CD4-positive, alpha-beta T cell treated with Interleukin-10 for 1 hour (primary cell): ENCODE measurements around the gene MYO7A.
A peak's percentile ranks its signal among the peaks of the same experiment; 100 is the strongest.

ENCODE experiments used
- DNase-seq: peaks from one replicate; pipeline ENCODE4 v3.0.0-alpha.2; 2020

Gene MYO7A

GRCh38 chr11:77187776-77188632 is 60.0 kb downstream of the MYO7A start:
- DNase-seq: peak; percentile 64

DNA sequence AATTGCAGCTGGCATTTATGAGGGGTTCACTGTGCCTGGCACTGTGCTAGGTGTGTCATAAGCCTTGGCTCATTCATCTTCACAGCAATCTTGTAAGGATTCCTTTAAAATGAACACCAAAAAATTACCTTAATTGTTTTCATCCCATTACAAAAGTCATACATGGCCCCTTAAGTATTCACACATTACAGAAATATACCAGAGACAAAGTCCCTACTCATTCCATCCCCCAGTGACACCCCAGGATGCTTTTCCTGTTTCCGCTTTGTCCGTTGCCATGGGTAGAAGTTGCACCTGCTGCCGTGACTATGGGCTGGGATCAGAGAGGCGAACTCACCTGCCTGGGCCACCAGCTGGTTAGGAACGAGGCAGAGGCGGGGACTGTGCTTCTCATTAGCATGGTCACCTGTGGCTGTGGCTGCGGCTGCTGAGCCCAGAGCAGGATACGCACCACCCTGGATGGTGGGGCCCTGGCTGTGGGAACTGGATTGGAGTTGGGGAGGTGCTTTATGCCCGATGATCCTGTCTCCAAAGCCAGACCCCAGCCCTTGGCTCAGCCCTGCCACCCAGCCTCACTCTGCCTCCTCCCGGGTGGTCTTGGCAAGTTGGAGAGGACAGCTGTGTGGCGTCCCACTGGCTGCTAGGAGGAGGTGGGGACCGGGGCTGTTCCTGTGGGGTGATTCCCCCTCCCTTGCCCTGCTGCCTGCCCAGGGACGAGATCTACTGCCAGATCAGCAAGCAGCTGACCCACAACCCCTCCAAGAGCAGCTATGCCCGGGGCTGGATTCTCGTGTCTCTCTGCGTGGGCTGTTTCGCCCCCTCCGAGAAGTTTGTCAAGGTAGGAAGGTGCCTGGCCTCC is 60.8 kb downstream of the MYO7A start:
- no peak for DNase-seq

GRCh38 chr11:77189588-77190210 is 61.7 kb downstream of the MYO7A start:
- DNase-seq: no peak

- no peak for DNase-seq
Observed at GRCh38 chr11:77190331-77191075, 62.5 kb downstream of the MYO7A start.

DNA sequence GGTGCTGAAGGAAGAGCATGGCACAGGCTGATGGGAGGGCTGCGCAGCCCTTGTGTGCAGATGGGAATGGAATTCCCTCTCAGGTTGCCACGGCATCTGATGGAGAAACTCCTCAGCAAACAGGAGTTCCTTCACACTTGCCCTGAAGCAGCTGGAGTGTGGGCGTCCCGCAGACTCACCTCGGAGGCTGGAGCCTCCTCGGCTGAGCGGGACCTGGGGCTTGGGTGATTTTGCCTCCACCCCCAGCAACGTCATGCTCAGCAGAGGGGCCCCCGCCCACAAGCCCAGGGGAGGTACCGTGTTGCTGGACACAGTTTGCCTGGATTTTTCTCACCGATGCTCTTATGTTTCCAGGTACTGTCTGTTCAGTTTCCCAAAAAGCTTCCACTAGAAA is 63.4 kb downstream of the MYO7A start:
- no peak for DNase-seq

DNA sequence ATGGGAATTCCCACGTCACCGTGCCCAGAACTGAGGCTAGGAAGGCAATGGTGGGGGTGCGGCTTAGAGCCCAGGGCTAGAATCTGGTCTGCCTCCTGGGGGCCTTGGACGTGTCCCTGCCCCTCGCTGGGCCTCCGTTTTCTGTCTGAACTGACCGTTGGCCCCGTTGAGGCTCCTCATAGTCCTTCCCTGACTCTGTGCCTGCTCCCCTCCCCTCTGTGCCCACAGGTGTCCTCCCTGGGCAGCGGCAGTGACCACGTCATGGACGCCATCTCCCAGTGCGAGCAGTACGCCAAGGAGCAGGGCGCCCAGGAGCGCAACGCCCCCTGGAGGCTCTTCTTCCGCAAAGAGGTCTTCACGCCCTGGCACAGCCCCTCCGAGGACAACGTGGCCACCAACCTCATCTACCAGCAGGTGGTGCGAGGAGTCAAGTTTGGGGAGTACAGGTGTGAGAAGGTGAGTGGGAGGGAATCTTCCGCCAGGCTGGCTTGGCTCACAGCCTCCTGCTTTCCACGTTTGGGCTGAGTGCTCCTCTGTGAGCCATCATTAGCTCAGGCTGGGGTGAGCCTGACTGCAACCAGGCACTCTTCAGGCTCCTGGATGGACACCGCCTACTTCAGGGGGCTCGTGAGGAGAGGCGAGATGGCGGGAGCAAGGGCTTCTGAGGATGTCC is 63.9 kb downstream of the MYO7A start:
- DNase-seq: peak; percentile 41

- DNase-seq: no peak
Observed at GRCh38 chr11:77193167-77193566, 65.1 kb downstream of the MYO7A start.

- no peak for DNase-seq
Observed at GRCh38 chr11:77193911-77194830, 66.1 kb downstream of the MYO7A start.

DNA sequence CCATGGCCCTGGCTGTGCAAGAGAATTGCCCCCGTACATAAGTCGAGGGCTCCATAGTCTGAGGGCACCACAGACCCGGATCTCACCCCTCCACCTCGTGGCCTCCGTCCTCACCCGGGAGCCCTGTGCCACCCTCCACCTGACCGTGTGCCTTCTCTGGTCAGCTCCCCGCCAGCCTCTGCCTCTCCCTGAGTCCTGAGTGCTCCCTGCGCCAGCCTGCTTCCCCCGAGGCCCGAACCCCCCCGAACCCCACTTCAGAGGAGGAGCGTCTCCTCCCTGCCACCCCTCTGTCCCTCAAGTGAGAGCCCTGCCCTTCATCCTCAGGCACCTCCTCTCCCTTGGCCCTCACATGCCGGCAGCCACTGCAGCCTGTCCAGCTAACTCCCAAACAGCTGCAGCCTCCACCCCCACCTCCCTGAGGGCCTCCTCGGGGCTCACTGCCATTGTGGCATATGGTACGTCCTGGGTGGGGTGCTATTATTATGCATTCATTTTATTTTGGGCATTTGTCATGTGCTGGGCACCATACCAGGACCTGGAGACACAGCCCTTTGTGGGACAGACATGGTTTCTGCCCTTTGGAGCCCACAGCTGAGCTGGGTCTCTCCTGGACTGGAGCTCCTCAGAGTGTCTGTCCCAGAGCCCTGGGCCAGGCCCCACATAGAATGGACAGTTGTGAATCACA is 67.2 kb downstream of the MYO7A start:
- DNase-seq: no peak

- no peak for DNase-seq
Observed at GRCh38 chr11:77196961-77197360, 68.9 kb downstream of the MYO7A start.

DNA sequence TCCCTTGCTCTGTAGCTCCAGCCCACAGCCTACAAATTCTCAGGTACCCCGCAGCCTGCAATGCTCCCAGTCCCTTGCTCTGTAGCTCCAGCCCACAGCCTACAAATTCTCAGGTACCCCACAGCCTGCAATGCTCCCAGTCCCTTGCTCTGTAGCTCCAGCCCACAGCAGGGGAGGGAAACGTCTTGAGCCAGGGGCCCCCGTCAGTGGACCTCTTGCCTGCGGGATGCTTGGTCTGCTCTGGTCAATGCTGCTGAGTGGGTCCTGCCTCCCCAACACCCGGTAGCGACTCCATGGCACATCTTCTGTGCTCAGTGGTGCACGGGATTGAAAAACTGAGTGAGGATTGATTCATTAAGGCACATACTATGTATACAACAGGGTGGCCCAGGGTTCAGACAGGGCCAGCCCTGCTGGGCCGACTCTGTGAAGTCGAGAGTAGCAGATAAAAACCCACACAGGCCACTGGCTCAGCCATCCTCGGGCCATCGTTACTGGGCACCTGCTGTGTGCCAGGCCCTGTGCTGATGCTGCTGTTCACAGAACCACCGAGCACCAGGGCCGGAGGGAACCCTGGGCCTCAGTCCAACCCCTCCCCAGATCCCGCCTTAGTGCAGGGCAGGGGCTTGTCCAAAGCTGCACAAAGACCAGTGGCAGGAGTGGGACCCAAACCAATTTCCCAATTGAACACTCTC is 69.7 kb downstream of the MYO7A start:
- no peak for DNase-seq

DNA sequence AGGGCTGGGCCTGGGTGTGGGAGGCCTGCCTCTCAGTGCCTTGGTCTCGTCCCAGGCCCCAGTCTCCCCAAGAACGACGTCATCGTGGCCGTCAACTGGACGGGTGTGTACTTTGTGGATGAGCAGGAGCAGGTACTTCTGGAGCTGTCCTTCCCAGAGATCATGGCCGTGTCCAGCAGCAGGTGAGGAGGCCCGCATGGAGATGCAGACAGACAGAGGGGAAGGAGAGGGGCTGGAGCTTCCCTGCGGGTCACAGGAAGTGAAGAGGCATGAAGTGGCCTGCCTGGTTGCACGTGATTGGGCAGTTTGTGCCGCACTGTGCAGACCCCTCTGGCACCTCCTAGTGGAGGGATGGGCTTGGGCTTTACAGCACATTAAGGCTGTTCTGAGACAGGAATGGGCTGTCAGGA is 70.4 kb downstream of the MYO7A start:
- no peak for DNase-seq

GRCh38 chr11:77199137-77199745 is 71.2 kb downstream of the MYO7A start:
- DNase-seq: no peak

- DNase-seq: no peak
Observed at GRCh38 chr11:77200351-77201268, 72.6 kb downstream of the MYO7A start.

- no peak for DNase-seq
Observed at GRCh38 chr11:77201370-77201769, 73.3 kb downstream of the MYO7A start.

- no peak for DNase-seq
Observed at GRCh38 chr11:77201991-77202841, 74.2 kb downstream of the MYO7A start.
